Stomach smooth muscle (tissue), 2 donors: ENCODE data around the gene ATRN.

Experiments used
- H3K27ac ChIP-seq: one replicate; pipeline ENCODE4 v1.7.0; 2013; ENCODE audit warnings: mild to moderate bottlenecking, low read length, inconsistent platforms
- H3K27me3 ChIP-seq, 2 donors: one replicate each; pipeline ENCODE4 v1.7.0; 2013; ENCODE audit warnings: low read length in 2 of 2; ENCODE audit not compliant: insufficient read depth in 2 of 2, control insufficient read depth in 1 of 2
- H3K36me3 ChIP-seq, 2 donors: one replicate each; pipeline ENCODE4 v1.7.0; 2013; ENCODE audit warnings: low read length in 2 of 2; ENCODE audit not compliant: control insufficient read depth in 2 of 2, insufficient read depth in 2 of 2
- H3K4me1 ChIP-seq: one replicate; pipeline ENCODE4 v1.7.0; 2013; ENCODE audit warnings: low read length; ENCODE audit not compliant: control insufficient read depth, insufficient read depth
- H3K4me3 ChIP-seq, 2 donors: one replicate each; pipeline ENCODE4 v1.7.0; 2013; ENCODE audit warnings: low read length in 2 of 2
- H3K9ac ChIP-seq, 2 donors: one replicate each; pipeline ENCODE4 v1.7.0; 2013; ENCODE audit warnings: low read length in 2 of 2, mild to moderate bottlenecking in 1 of 2
- H3K9me3 ChIP-seq, 2 donors: one replicate each; pipeline ENCODE4 v1.7.0; 2013; ENCODE audit warnings: low read length in 2 of 2; ENCODE audit not compliant: control insufficient read depth in 2 of 2
- donor health status: healthy.
- donor health status: Pancreatic carcinoma.

ATRN gene

GRCh38 chr20:3563548-3564177 is 92.8 kb downstream of the ATRN start:
- Histone ChIP-seq H3K4me1 (no peaks in the 10 kb centered on the region), H3K27ac (no peak overlapping the region), H3K36me3 (no peaks in the 10 kb centered on the region), H3K9me3 (no peaks in the 10 kb centered on the region), H3K9ac (no peak overlapping the region), H3K4me3 (no peak overlapping the region), H3K27me3 (no peaks in the 10 kb centered on the region)

- Histone ChIP-seq H3K4me3 (no peak overlapping the region), H3K9me3 (no peaks in the 10 kb centered on the region), H3K27me3 (no peaks in the 10 kb centered on the region), H3K9ac (no peak overlapping the region), H3K36me3 (no peaks in the 10 kb centered on the region), H3K27ac (no peak overlapping the region), H3K4me1 (no peaks in the 10 kb centered on the region)
Observed at GRCh38 chr20:3565851-3566250, 95.0 kb downstream of the ATRN start.

- H3K9me3 ChIP-seq = no peaks in the 10 kb centered on the region
- H3K27me3 ChIP-seq = no peaks in the 10 kb centered on the region
- H3K4me3 ChIP-seq = no peak overlapping the region
- H3K36me3 ChIP-seq = peaks cover 0 to 11% of the 10 kb centered on the region in 2 donors
- H3K4me1 ChIP-seq = no peaks in the 10 kb centered on the region
- H3K27ac ChIP-seq = no peak overlapping the region
- H3K9ac ChIP-seq = no peak overlapping the region
Observed at GRCh38 chr20:3572151-3572550, 101.3 kb downstream of the ATRN start.

GRCh38 chr20:3576363-3576762 is 105.5 kb downstream of the ATRN start:
- H3K36me3 ChIP-seq = peaks cover 7 to 12% of the 10 kb centered on the region in 2 donors
- no peak overlapping the region for H3K27ac ChIP-seq
- H3K9ac ChIP-seq = no peak overlapping the region
- H3K9me3 ChIP-seq = no peaks in the 10 kb centered on the region
- H3K27me3 ChIP-seq = no peaks in the 10 kb centered on the region
- H3K4me3 ChIP-seq = no peak overlapping the region
- peaks cover 4% of the 10 kb centered on the region for H3K4me1 ChIP-seq

GRCh38 chr20:3577366-3577765 is 106.5 kb downstream of the ATRN start:
- Histone ChIP-seq H3K36me3 (peaks cover 7 to 16% of the 10 kb centered on the region in 2 donors), H3K27ac (no peak overlapping the region), H3K4me1 (peaks cover 4% of the 10 kb centered on the region), H3K27me3 (no peaks in the 10 kb centered on the region), H3K4me3 (no peak overlapping the region), H3K9me3 (no peaks in the 10 kb centered on the region), H3K9ac (no peak overlapping the region)

- no peaks in the 10 kb centered on the region for H3K27me3 ChIP-seq
- H3K9me3 ChIP-seq = no peaks in the 10 kb centered on the region
- H3K4me1 ChIP-seq = peaks cover 4% of the 10 kb centered on the region
- H3K36me3 ChIP-seq = peaks cover 23 to 35% of the 10 kb centered on the region in 2 donors
- H3K4me3 ChIP-seq = no peak overlapping the region
- no peak overlapping the region for H3K27ac ChIP-seq
- no peak overlapping the region for H3K9ac ChIP-seq
Observed at GRCh38 chr20:3580412-3580811, 109.6 kb downstream of the ATRN start.

GRCh38 chr20:3583765-3584164 is 112.9 kb downstream of the ATRN start:
- Histone ChIP-seq H3K27me3 (no peaks in the 10 kb centered on the region), H3K4me3 (no peak overlapping the region), H3K36me3 (peaks cover 23 to 29% of the 10 kb centered on the region in 2 donors), H3K4me1 (peaks cover 4% of the 10 kb centered on the region), H3K9me3 (no peaks in the 10 kb centered on the region), H3K27ac (no peak overlapping the region), H3K9ac (no peak overlapping the region)

- H3K4me3 ChIP-seq = no peak overlapping the region
- peaks cover 23 to 33% of the 10 kb centered on the region in 2 donors for H3K36me3 ChIP-seq
- H3K4me1 ChIP-seq = no peaks in the 10 kb centered on the region
- no peaks in the 10 kb centered on the region for H3K27me3 ChIP-seq
- no peak overlapping the region for H3K27ac ChIP-seq
- no peak overlapping the region for H3K9ac ChIP-seq
- no peaks in the 10 kb centered on the region for H3K9me3 ChIP-seq
Observed at GRCh38 chr20:3586093-3586492, 115.3 kb downstream of the ATRN start.

GRCh38 chr20:3590164-3590563 is 119.3 kb downstream of the ATRN start:
- no peak overlapping the region for H3K9ac ChIP-seq
- peaks cover 37 to 41% of the 10 kb centered on the region in 2 donors for H3K36me3 ChIP-seq
- no peak overlapping the region for H3K27ac ChIP-seq
- H3K27me3 ChIP-seq = no peaks in the 10 kb centered on the region
- no peak overlapping the region for H3K4me3 ChIP-seq
- H3K4me1 ChIP-seq = no peaks in the 10 kb centered on the region
- H3K9me3 ChIP-seq = no peaks in the 10 kb centered on the region

- no peak overlapping the region for H3K9ac ChIP-seq
- no peaks in the 10 kb centered on the region for H3K9me3 ChIP-seq
- H3K27ac ChIP-seq = no peak overlapping the region
- no peaks in the 10 kb centered on the region for H3K27me3 ChIP-seq
- H3K4me3 ChIP-seq = no peak overlapping the region
- H3K4me1 ChIP-seq = no peaks in the 10 kb centered on the region
- peaks cover 40 to 42% of the 10 kb centered on the region in 2 donors for H3K36me3 ChIP-seq
Observed at GRCh38 chr20:3592931-3593330, 122.1 kb downstream of the ATRN start.

- Histone ChIP-seq H3K9ac (no peak overlapping the region), H3K4me3 (no peak overlapping the region), H3K36me3 (peaks cover 44 to 47% of the 10 kb centered on the region in 2 donors), H3K4me1 (no peaks in the 10 kb centered on the region), H3K27me3 (no peaks in the 10 kb centered on the region), H3K9me3 (no peaks in the 10 kb centered on the region), H3K27ac (no peak overlapping the region)
Observed at GRCh38 chr20:3595541-3595940, 124.7 kb downstream of the ATRN start.
